Right lobe of liver (tissue), 4 donors: ENCODE data around the gene RASSF7.

Source experiments
- CTCF ChIP-seq, 4 donors: fragments of 200-600 bp in 3 of 4; fragments of 450-650 bp in 1 of 4; IDR thresholded peaks; one replicate each; pipeline versions ENCODE4 v1.5.1 to v1.8.0; 2016 to 2022; ENCODE audit warnings: antibody characterized with exemption in 4 of 4, mild to moderate bottlenecking in 2 of 4
- POLR2A ChIP-seq: fragments of 450-650 bp; IDR thresholded peaks from one replicate; pipeline ENCODE4 v1.6.1; 2017; ENCODE audit warnings: antibody characterized with exemption, mild to moderate bottlenecking
- donor health status: DM: no; HTN: no; CAD: no.
- donor health status: DM: no; HTN: no; CAD: no.
- donor health status: DM: no; HTN: yes; CAD: no.

GRCh38 chr11:605286-606129, 44.7 kb downstream of the RASSF7 start:
- TF ChIP-seq CTCF (IDR thresholded peaks at IDR 0.05) (no peak), POLR2A (no peak)
